H1 (cell line): ENCODE data around the gene ENTPD2. TPM values are rescaled to one million over a fixed set of nuclear protein-coding genes. Genes with fewer than 3 reads are reported as not detected.

Experiments
- ASH2L ChIP-seq: fragments of 200-600, 300-600 bp; sonication (generic); IDR thresholded peaks from one replicate; pipeline ENCODE4 v1.7.1; 2017; ENCODE audit warnings: low read length
- GTF2F1 ChIP-seq: IDR thresholded peaks from 2 replicates; pipeline ENCODE4 v1.6.1; 2012; ENCODE audit warnings: low read depth, low read length, improper control_type of control experiment, borderline replicate concordance
- KDM4A ChIP-seq: IDR thresholded peaks from one replicate; pipeline ENCODE4 v1.7.1; 2012; ENCODE audit warnings: low read depth, mild to moderate bottlenecking, moderate library complexity, low read length, inconsistent platforms; ENCODE audit not compliant: severe bottlenecking
- PHF8 ChIP-seq: fragments of 200-600 bp; sonication (generic); conservative IDR thresholded peaks from 2 replicates; pipeline ENCODE4 v1.7.1; 2012; ENCODE audit warnings: low read depth, mild to moderate bottlenecking, inconsistent platforms, low read length, moderate library complexity
- polyA plus RNA-seq, 7 experiments: library from polyadenylated mRNA; depleted of rRNA in 3 of 7; stranded (reverse) in 5 of 7; unstranded in 2 of 7; fragments of >200 nt in 5 of 7; fragments of 200-250 nt in 2 of 7; gene quantifications; 1 replicate in 5 of 7; 2 replicates in 1 of 7; 4 replicates in 1 of 7; pipeline versions ENCODE4 v1.2.1 to v1.2.3, GENCODE V29; 2011 to 2013; ENCODE audit warnings: missing spikeins in 2 of 7, mixed read lengths in 2 of 7
- total RNA-seq: library from RNA; stranded (reverse); fragmentation: NEBNext Ultra II Directional; extraction: Animal tissue kit (Norgen Biotek cat#: 25700); gene quantifications from 2 replicates; pipeline ENCODE4 v1.2.1, GENCODE V29; 2021
- TF ChIP-seq, protein P1 (sequence below): fragments of 300-600 bp; sonication (generic); IDR thresholded peaks from 2 replicates; pipeline ENCODE4 v1.7.1; 2012; ENCODE audit warnings: low read length, moderate library complexity, mild to moderate bottlenecking, inconsistent platforms; ENCODE audit not compliant: insufficient replicate concordance

Gene ENTPD2
- total and polyA plus RNA-seq, 2 of the 8 experiments (the other 6 are each of a cell fraction or from before 2014, with no cell fraction given), result 0.65 to 3.8 TPM

GRCh38 chr9:137099231-137099630 is 45.4 kb upstream of the ENTPD2 start (continued):
- TF ChIP-seq, protein P1, sequence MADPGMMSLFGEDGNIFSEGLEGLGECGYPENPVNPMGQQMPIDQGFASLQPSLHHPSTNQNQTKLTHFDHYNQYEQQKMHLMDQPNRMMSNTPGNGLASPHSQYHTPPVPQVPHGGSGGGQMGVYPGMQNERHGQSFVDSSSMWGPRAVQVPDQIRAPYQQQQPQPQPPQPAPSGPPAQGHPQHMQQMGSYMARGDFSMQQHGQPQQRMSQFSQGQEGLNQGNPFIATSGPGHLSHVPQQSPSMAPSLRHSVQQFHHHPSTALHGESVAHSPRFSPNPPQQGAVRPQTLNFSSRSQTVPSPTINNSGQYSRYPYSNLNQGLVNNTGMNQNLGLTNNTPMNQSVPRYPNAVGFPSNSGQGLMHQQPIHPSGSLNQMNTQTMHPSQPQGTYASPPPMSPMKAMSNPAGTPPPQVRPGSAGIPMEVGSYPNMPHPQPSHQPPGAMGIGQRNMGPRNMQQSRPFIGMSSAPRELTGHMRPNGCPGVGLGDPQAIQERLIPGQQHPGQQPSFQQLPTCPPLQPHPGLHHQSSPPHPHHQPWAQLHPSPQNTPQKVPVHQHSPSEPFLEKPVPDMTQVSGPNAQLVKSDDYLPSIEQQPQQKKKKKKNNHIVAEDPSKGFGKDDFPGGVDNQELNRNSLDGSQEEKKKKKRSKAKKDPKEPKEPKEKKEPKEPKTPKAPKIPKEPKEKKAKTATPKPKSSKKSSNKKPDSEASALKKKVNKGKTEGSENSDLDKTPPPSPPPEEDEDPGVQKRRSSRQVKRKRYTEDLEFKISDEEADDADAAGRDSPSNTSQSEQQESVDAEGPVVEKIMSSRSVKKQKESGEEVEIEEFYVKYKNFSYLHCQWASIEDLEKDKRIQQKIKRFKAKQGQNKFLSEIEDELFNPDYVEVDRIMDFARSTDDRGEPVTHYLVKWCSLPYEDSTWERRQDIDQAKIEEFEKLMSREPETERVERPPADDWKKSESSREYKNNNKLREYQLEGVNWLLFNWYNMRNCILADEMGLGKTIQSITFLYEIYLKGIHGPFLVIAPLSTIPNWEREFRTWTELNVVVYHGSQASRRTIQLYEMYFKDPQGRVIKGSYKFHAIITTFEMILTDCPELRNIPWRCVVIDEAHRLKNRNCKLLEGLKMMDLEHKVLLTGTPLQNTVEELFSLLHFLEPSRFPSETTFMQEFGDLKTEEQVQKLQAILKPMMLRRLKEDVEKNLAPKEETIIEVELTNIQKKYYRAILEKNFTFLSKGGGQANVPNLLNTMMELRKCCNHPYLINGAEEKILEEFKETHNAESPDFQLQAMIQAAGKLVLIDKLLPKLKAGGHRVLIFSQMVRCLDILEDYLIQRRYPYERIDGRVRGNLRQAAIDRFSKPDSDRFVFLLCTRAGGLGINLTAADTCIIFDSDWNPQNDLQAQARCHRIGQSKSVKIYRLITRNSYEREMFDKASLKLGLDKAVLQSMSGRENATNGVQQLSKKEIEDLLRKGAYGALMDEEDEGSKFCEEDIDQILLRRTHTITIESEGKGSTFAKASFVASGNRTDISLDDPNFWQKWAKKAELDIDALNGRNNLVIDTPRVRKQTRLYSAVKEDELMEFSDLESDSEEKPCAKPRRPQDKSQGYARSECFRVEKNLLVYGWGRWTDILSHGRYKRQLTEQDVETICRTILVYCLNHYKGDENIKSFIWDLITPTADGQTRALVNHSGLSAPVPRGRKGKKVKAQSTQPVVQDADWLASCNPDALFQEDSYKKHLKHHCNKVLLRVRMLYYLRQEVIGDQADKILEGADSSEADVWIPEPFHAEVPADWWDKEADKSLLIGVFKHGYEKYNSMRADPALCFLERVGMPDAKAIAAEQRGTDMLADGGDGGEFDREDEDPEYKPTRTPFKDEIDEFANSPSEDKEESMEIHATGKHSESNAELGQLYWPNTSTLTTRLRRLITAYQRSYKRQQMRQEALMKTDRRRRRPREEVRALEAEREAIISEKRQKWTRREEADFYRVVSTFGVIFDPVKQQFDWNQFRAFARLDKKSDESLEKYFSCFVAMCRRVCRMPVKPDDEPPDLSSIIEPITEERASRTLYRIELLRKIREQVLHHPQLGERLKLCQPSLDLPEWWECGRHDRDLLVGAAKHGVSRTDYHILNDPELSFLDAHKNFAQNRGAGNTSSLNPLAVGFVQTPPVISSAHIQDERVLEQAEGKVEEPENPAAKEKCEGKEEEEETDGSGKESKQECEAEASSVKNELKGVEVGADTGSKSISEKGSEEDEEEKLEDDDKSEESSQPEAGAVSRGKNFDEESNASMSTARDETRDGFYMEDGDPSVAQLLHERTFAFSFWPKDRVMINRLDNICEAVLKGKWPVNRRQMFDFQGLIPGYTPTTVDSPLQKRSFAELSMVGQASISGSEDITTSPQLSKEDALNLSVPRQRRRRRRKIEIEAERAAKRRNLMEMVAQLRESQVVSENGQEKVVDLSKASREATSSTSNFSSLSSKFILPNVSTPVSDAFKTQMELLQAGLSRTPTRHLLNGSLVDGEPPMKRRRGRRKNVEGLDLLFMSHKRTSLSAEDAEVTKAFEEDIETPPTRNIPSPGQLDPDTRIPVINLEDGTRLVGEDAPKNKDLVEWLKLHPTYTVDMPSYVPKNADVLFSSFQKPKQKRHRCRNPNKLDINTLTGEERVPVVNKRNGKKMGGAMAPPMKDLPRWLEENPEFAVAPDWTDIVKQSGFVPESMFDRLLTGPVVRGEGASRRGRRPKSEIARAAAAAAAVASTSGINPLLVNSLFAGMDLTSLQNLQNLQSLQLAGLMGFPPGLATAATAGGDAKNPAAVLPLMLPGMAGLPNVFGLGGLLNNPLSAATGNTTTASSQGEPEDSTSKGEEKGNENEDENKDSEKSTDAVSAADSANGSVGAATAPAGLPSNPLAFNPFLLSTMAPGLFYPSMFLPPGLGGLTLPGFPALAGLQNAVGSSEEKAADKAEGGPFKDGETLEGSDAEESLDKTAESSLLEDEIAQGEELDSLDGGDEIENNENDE, result no peak
- TF ChIP-seq GTF2F1 (no peak), PHF8 (no peak), ASH2L (no peak), KDM4A (no peak)
- TF ChIP-seq, all 59 proteins: peak for 0
